Neural crest cell (in vitro differentiated cells): ENCODE measurements around the gene ZFAND2B. TPM values are rescaled to one million over a fixed set of nuclear protein-coding genes. Genes with fewer than 3 reads are reported as not detected.

Experiments
- DNase-seq: peaks from one replicate; pipeline ENCODE4 v3.0.0; 2021; ENCODE audit warnings: low read depth, mixed read lengths, low spot score
- H3K27ac Mint-ChIP-seq: one replicate; pipeline ENCODE4 v1.8.0; 2021; ENCODE audit warnings: mild to moderate bottlenecking, mixed read lengths; ENCODE audit not compliant: unreplicated experiment
- H3K27me3 Mint-ChIP-seq: 2 replicates; pipeline ENCODE4 v1.8.0; 2021; ENCODE audit warnings: low read depth, mild to moderate bottlenecking, mixed read lengths
- H3K36me3 Mint-ChIP-seq: 2 replicates; pipeline ENCODE4 v1.8.0; 2021; ENCODE audit warnings: low read depth, mild to moderate bottlenecking, mixed read lengths
- H3K4me1 Mint-ChIP-seq: 2 replicates; pipeline ENCODE4 v1.8.0; 2021; ENCODE audit warnings: mixed read lengths
- H3K4me3 Mint-ChIP-seq: one replicate; pipeline ENCODE4 v1.8.0; 2021; ENCODE audit warnings: mild to moderate bottlenecking, mixed read lengths
- H3K9me3 Mint-ChIP-seq: 2 replicates; pipeline ENCODE4 v1.8.0; 2021; ENCODE audit warnings: mixed read lengths
- total RNA-seq: library from RNA; stranded (reverse); gene quantifications from 2 replicates; pipeline ENCODE4 v1.2.1, GENCODE V29; 2021
- TF ChIP-seq, protein P1 (sequence below): fragments of 200-600 bp; sonication (generic); conservative IDR thresholded peaks from 2 replicates; pipeline ENCODE4 v1.5.0; 2021; ENCODE audit warnings: antibody characterized with exemption, mild to moderate bottlenecking

The ZFAND2B gene
- total RNA-seq, 1 donor from 2014 or later = 30.1 TPM

DNA sequence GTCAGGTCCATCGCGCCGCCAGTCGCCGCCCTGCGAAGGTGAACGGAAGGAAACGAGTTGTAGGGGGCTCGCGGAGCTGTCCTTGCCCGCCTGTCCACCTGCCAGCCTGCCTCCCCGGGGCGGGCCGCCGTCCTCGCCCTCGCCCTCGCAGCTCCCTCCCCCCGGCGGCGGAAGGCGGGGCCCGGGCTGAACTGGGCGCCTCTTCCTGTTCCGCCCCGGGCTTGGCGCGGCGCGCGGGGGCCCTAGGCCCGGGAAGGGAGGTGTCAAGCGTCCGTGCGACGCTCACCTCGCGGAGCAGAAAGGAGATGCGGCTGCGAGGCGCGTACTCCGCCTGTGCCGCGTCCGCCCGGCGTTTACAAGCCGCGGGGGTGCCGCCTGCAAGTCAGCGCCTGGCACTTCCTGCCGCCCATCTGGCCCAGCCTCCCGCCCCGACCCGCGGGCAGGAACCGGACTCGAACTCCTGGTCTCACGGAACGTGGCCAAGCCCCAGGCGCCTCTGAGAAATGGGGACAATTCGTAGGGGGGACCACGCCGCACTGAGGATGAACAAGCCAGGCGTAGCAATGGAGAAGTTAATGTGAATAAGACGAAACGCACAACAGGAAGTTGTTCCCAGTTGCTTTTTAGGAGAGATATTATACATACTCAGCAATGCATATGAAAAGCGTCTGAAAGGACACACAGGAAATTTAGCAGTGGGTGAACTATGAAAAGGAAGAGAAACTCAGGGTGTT is 29.6 kb upstream of the ZFAND2B start, which contains the start of gene CNPPD1:
Gene CNPPD1, minus strand, starts transcription at position 108 of the 734 bp plus-strand sequence. Its CDS starts 97 bp downstream, at position 11.
- peaks cover 27% of the 10 kb centered on the region for H3K4me1 Mint-ChIP-seq
- peak within 1 kb of the TSS; percentile 93 for H3K27ac Mint-ChIP-seq
- no peaks in the 10 kb centered on the region for H3K27me3 Mint-ChIP-seq
- peak within 1 kb of the TSS; percentile 95 for H3K4me3 Mint-ChIP-seq
- H3K36me3 Mint-ChIP-seq = no peaks in the 10 kb centered on the region
- TF ChIP-seq, protein P1, sequence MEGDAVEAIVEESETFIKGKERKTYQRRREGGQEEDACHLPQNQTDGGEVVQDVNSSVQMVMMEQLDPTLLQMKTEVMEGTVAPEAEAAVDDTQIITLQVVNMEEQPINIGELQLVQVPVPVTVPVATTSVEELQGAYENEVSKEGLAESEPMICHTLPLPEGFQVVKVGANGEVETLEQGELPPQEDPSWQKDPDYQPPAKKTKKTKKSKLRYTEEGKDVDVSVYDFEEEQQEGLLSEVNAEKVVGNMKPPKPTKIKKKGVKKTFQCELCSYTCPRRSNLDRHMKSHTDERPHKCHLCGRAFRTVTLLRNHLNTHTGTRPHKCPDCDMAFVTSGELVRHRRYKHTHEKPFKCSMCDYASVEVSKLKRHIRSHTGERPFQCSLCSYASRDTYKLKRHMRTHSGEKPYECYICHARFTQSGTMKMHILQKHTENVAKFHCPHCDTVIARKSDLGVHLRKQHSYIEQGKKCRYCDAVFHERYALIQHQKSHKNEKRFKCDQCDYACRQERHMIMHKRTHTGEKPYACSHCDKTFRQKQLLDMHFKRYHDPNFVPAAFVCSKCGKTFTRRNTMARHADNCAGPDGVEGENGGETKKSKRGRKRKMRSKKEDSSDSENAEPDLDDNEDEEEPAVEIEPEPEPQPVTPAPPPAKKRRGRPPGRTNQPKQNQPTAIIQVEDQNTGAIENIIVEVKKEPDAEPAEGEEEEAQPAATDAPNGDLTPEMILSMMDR = no peak
- no peaks in the 10 kb centered on the region for H3K9me3 Mint-ChIP-seq
- peak; percentile 61 for DNase-seq

DNA sequence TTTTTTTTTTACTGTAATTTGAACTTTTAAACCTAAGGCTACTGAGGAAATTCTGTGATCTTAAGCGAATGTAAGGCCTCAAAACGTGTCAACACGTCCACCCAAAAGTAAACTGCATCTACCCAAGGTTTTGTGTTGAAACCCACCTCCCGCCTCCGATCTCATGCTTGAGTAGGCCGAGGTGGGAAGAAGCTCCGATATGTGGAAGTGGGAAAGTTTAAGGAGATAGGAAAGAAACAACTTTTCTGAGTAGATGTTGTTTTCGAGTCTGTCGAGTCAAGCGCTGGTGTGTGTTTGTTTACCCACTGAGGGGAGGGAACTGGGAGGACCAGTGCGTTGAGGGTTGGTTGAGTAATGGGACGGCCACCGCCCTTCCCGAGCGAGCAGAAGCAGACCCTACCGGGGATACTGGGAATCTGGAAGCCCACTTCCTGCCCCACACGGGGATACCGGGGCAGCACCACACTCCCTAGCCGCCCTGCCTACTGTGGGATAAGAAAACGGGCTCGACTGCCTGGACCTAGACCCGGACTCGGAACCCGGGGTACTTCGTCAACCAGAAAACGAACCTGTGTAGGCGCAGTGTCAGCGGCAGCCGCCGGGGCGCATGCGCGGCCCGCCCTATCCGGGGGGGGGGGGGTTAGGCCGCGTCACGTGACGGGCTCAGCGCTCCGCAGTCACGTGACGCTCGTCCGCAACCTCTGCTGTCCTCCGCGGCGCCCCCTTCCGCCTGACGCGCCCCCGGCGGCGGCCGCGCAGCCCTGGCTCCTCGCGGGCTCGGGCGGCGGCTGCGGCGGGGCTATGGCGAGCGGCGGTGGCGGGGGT is 28.8 kb upstream of the ZFAND2B start, which contains the start of gene RETREG2:
Gene RETREG2, plus strand, starts transcription at position 724 of the 825 bp plus-strand sequence. Its CDS starts 78 bp downstream, at position 802.
- Mint-ChIP-seq H3K4me3 (peak within 1 kb of the TSS; percentile 95), H3K27ac (peak within 1 kb of the TSS; percentile 93), H3K36me3 (peaks cover under 1% of the 10 kb centered on the region), H3K27me3 (no peaks in the 10 kb centered on the region), H3K4me1 (peaks cover 27% of the 10 kb centered on the region), H3K9me3 (no peaks in the 10 kb centered on the region)
- peak; percentile 66 for DNase-seq
- TF ChIP-seq, protein P1 = peak; percentile 46

DNA sequence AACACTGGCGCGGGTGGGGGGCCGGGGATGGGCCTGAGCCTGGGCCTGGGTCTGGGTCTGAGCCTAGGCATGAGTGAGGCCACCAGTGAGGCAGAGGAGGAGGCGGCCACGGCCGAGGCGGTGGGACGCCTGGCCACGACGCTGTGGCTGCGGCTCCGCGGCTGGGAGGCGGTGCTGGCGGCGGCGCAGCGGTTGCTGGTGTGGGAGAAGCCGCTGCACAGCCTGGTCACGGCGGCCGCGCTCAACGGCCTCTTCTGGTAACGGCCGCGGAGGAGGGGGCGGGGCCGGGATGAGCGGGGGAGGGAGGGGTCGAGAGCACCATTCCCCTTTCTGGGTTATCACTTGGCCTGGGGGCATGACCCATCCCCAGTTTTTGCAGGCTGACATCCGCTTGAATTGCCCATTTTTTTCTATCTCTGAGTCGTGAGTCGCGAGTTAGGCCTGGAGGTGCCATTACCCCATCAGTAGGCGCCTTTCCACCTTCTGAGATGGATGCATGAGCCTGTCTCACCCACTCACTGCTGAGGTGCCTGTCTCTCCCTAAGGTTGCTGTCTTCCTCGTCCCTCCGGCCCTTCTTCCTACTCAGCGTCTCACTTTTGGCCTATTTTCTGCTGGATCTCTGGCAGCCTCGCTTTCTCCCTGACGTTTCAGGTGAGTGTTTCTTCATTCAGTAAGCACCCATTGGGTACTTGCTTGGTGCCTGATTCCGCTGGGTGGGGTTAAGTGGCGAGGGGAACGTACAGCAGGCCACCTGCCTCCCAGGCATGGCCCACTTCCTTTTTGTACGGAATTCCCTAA is 28.0 kb upstream of the ZFAND2B start:
- H3K9me3 Mint-ChIP-seq = no peaks in the 10 kb centered on the region
- DNase-seq = no peak
- peak overlapping the region; percentile 90 for H3K27ac Mint-ChIP-seq
- TF ChIP-seq, protein P1 = peak; percentile 9
- H3K4me1 Mint-ChIP-seq = peaks cover 27% of the 10 kb centered on the region
- H3K36me3 Mint-ChIP-seq = peaks cover 3% of the 10 kb centered on the region
- peak overlapping the region; percentile 89 for H3K4me3 Mint-ChIP-seq
- H3K27me3 Mint-ChIP-seq = no peaks in the 10 kb centered on the region

DNA sequence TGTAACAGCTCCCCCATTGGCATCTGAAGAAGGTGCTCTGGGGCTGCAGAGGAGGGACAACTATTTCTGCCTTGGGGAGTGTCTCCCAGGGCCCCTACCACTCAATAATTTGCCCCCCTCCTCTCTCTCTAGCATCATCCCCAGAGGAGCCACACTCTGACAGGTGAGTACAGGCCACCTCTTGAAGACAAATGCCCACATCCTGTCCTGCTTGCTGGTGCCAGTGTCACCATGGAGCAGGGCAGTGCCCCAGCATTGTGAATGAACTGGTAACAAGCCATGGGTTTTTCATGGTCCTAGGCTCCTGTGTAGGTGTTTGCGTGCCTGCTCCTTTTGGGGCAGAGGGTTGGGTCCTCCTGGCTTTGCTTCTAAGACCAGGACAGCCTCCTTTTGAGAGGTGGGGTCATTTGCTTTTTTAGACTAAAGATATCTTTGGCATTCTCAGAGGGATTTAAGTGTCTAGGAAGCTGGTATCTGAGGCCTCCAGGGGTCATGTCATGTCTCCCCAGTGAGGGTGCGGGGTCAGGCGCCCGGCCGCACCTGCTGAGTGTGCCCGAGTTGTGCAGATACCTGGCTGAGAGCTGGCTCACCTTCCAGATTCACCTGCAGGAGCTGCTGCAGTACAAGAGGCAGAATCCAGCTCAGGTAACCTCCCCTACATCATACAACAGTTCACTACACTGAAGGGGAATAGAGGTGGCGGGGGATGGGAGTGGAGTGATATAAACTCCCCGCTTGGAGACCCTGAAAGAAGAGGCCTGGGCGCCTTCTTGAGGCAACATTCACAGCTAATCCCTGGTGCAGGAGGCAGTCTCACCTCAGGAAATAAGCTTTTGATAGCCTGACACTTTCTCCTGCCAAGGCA is 26.7 kb upstream of the ZFAND2B start:
- no peak overlapping the region for H3K27ac Mint-ChIP-seq
- peaks cover 6% of the 10 kb centered on the region for H3K36me3 Mint-ChIP-seq
- TF ChIP-seq, protein P1 = no peak
- H3K27me3 Mint-ChIP-seq = no peaks in the 10 kb centered on the region
- H3K9me3 Mint-ChIP-seq = no peaks in the 10 kb centered on the region
- DNase-seq = no peak
- peak overlapping the region; percentile 89 for H3K4me3 Mint-ChIP-seq
- H3K4me1 Mint-ChIP-seq = peaks cover 27% of the 10 kb centered on the region
